ENCODE results near the gene SAMD15. TPM values are rescaled to one million over a fixed set of nuclear protein-coding genes. Genes with fewer than 3 reads are reported as not detected.
A peak's percentile ranks its signal among the peaks of the same experiment; 100 is the strongest.

SAMD15 gene
- total RNA-seq, 1 experiment from 2014 or later, result 2.3 TPM

GRCh38 chr14:77356899-77357298 lies 20.3 kb upstream of the SAMD15 start:
- Histone ChIP-seq H3K27ac (no peak overlapping the region), H3K27me3 (no peaks in the 10 kb centered on the region), H3K9me3 (replicated peaks) (no peaks in the 10 kb centered on the region), H3K4me3 (no peak overlapping the region), H3K4me1 (no peaks in the 10 kb centered on the region), H3K36me3 (no peaks in the 10 kb centered on the region)
- no peak for DNase-seq

- Histone ChIP-seq H3K4me1 (no peaks in the 10 kb centered on the region), H3K27ac (no peak overlapping the region), H3K27me3 (no peaks in the 10 kb centered on the region), H3K36me3 (no peaks in the 10 kb centered on the region), H3K9me3 (replicated peaks) (no peaks in the 10 kb centered on the region), H3K4me3 (no peak overlapping the region)
- DNase-seq, result no peak
Measured at GRCh38 chr14:77359626-77360025, 17.6 kb upstream of the SAMD15 start.

- no peak overlapping the region for H3K27ac ChIP-seq
- H3K4me1 ChIP-seq, result no peaks in the 10 kb centered on the region
- H3K4me3 ChIP-seq, result no peak overlapping the region
- H3K36me3 ChIP-seq, result no peaks in the 10 kb centered on the region
- no peaks in the 10 kb centered on the region for H3K27me3 ChIP-seq
- no peak for DNase-seq
- no peaks in the 10 kb centered on the region for H3K9me3 ChIP-seq (replicated peaks)
Measured at GRCh38 chr14:77364146-77364545, 13.0 kb upstream of the SAMD15 start.

GRCh38 chr14:77369285-77369684 lies 7.9 kb upstream of the SAMD15 start:
- Histone ChIP-seq H3K36me3 (no peaks in the 10 kb centered on the region), H3K9me3 (replicated peaks) (no peaks in the 10 kb centered on the region), H3K27ac (no peak overlapping the region), H3K4me3 (no peak overlapping the region), H3K27me3 (no peaks in the 10 kb centered on the region), H3K4me1 (no peaks in the 10 kb centered on the region)
- no peak for DNase-seq

- no peak for DNase-seq
- H3K9me3 ChIP-seq (replicated peaks), result no peaks in the 10 kb centered on the region
- H3K27me3 ChIP-seq, result no peaks in the 10 kb centered on the region
- no peaks in the 10 kb centered on the region for H3K4me1 ChIP-seq
- H3K4me3 ChIP-seq, result no peak overlapping the region
- H3K36me3 ChIP-seq, result no peaks in the 10 kb centered on the region
- no peak overlapping the region for H3K27ac ChIP-seq
Measured at GRCh38 chr14:77372304-77372841, 4.8 kb upstream of the SAMD15 start.

GRCh38 chr14:77375164-77375950 lies 1.8 kb upstream of the SAMD15 start:
- no peak for DNase-seq
- Histone ChIP-seq H3K27me3 (no peaks in the 10 kb centered on the region), H3K36me3 (no peaks in the 10 kb centered on the region), H3K27ac (no peak overlapping the region), H3K4me3 (peak overlapping the region; percentile 83), H3K9me3 (replicated peaks) (no peaks in the 10 kb centered on the region), H3K4me1 (no peaks in the 10 kb centered on the region)

- Histone ChIP-seq H3K27me3 (no peaks in the 10 kb centered on the region), H3K9me3 (replicated peaks) (no peaks in the 10 kb centered on the region), H3K4me1 (no peaks in the 10 kb centered on the region), H3K4me3 (peak overlapping the region; percentile 83), H3K27ac (peak overlapping the region; percentile 38; the same call in 1 of the 2 replicates), H3K36me3 (no peaks in the 10 kb centered on the region)
- DNase-seq, result peak; percentile 30 to 40
Measured at GRCh38 chr14:77375973-77376770, 1.0 kb upstream of the SAMD15 start.

- no peak for DNase-seq
- Histone ChIP-seq H3K36me3 (no peaks in the 10 kb centered on the region), H3K9me3 (replicated peaks) (no peaks in the 10 kb centered on the region), H3K4me3 (peak overlapping the region; percentile 83), H3K27me3 (no peaks in the 10 kb centered on the region), H3K27ac (no peak overlapping the region), H3K4me1 (no peaks in the 10 kb centered on the region)
Measured at GRCh38 chr14:77377502-77377844, 294 bp downstream of the SAMD15 start.

GRCh38 chr14:77378701-77379100 lies 1.5 kb downstream of the SAMD15 start:
- DNase-seq, result no peak
- no peak overlapping the region for H3K4me3 ChIP-seq

GRCh38 chr14:77390188-77390587 lies 13.0 kb downstream of the SAMD15 start:
- H3K27me3 ChIP-seq, result no peaks in the 10 kb centered on the region
- DNase-seq, result no peak
- H3K4me1 ChIP-seq, result peaks cover 16% of the 10 kb centered on the region
- H3K9me3 ChIP-seq (replicated peaks), result no peaks in the 10 kb centered on the region
- H3K4me3 ChIP-seq, result no peak overlapping the region
- no peaks in the 10 kb centered on the region for H3K36me3 ChIP-seq
- H3K27ac ChIP-seq, result no peak overlapping the region; the same call in 1 of the 2 replicates

More at GRCh38 chr14:77378701-77379100, 1.5 kb downstream of the SAMD15 start:
- H3K36me3 ChIP-seq, result no peaks in the 10 kb centered on the region
- H3K27me3 ChIP-seq, result no peaks in the 10 kb centered on the region
- H3K27ac ChIP-seq, result no peak overlapping the region
- H3K9me3 ChIP-seq (replicated peaks), result no peaks in the 10 kb centered on the region
- no peaks in the 10 kb centered on the region for H3K4me1 ChIP-seq

GRCh38 chr14:77400216-77400615 lies 23.0 kb downstream of the SAMD15 start:
- Histone ChIP-seq H3K9me3 (replicated peaks) (no peaks in the 10 kb centered on the region; the same call in 1 of the 2 replicates), H3K36me3 (no peaks in the 10 kb centered on the region), H3K4me3 (no peak overlapping the region), H3K27me3 (peaks cover 2% of the 10 kb centered on the region; the same call in 1 of the 2 replicates), H3K27ac (no peak overlapping the region), H3K4me1 (no peaks in the 10 kb centered on the region)
- no peak for DNase-seq

GRCh38 chr14:77403768-77404167 lies 26.6 kb downstream of the SAMD15 start:
- Histone ChIP-seq H3K9me3 (replicated peaks) (no peaks in the 10 kb centered on the region), H3K36me3 (no peaks in the 10 kb centered on the region), H3K27ac (no peak overlapping the region), H3K27me3 (peaks cover 2% of the 10 kb centered on the region; the same call in 1 of the 2 replicates), H3K4me3 (no peak overlapping the region), H3K4me1 (no peaks in the 10 kb centered on the region; the same call in 1 of the 2 replicates)
- no peak for DNase-seq

GRCh38 chr14:77406086-77406485 lies 28.9 kb downstream of the SAMD15 start:
- Histone ChIP-seq H3K27me3 (peaks cover 2% of the 10 kb centered on the region; the same call in 1 of the 2 replicates), H3K4me3 (no peak overlapping the region), H3K4me1 (no peaks in the 10 kb centered on the region; the same call in 1 of the 2 replicates), H3K9me3 (replicated peaks) (no peaks in the 10 kb centered on the region), H3K36me3 (no peaks in the 10 kb centered on the region), H3K27ac (no peak overlapping the region)
- DNase-seq, result no peak

- Histone ChIP-seq H3K27ac (no peak overlapping the region), H3K27me3 (peaks cover 2% of the 10 kb centered on the region; the same call in 1 of the 2 replicates), H3K4me3 (no peak overlapping the region), H3K4me1 (no peaks in the 10 kb centered on the region; the same call in 1 of the 2 replicates), H3K36me3 (no peaks in the 10 kb centered on the region), H3K9me3 (replicated peaks) (no peaks in the 10 kb centered on the region)
- no peak for DNase-seq
Measured at GRCh38 chr14:77406718-77407117, 29.5 kb downstream of the SAMD15 start.

- Histone ChIP-seq H3K4me1 (no peaks in the 10 kb centered on the region; the same call in 1 of the 2 replicates), H3K4me3 (no peak overlapping the region), H3K27ac (no peak overlapping the region), H3K9me3 (replicated peaks) (no peaks in the 10 kb centered on the region), H3K36me3 (no peaks in the 10 kb centered on the region), H3K27me3 (peaks cover 2% of the 10 kb centered on the region; the same call in 1 of the 2 replicates)
- no peak for DNase-seq
Measured at GRCh38 chr14:77407158-77407557, 30.0 kb downstream of the SAMD15 start.

Data from SJCRH30 (cell line).